CD4-positive, alpha-beta T cell treated with Interleukin-4 for 4 hours (primary cell): Measurements from ENCODE around the gene CDK12.

Source experiments
- DNase-seq: peaks from one replicate; pipeline ENCODE4 v3.0.0-alpha.2; 2020

CDK12 gene

GRCh38 chr17:39551879-39552278 is 90.6 kb downstream of the CDK12 start:
- no peak for DNase-seq

- no peak for DNase-seq
Measured at GRCh38 chr17:39553341-39553945, 92.2 kb downstream of the CDK12 start.

GRCh38 chr17:39555368-39555767 is 94.1 kb downstream of the CDK12 start:
- no peak for DNase-seq

- no peak for DNase-seq
Measured at GRCh38 chr17:39556423-39556822, 95.1 kb downstream of the CDK12 start.

GRCh38 chr17:39562395-39562794 is 101.1 kb downstream of the CDK12 start:
- DNase-seq: no peak

- DNase-seq: no peak
Measured at GRCh38 chr17:39562976-39563375, 101.7 kb downstream of the CDK12 start.

- DNase-seq: no peak
Measured at GRCh38 chr17:39563476-39563875, 102.2 kb downstream of the CDK12 start.

- DNase-seq: no peak
Measured at GRCh38 chr17:39564211-39564848, 103.0 kb downstream of the CDK12 start.

- no peak for DNase-seq
Measured at GRCh38 chr17:39566094-39566850, 105.0 kb downstream of the CDK12 start.

GRCh38 chr17:39568702-39569101 is 107.4 kb downstream of the CDK12 start:
- DNase-seq: no peak

GRCh38 chr17:39569126-39569525 is 107.8 kb downstream of the CDK12 start:
- no peak for DNase-seq

- DNase-seq: no peak
Measured at GRCh38 chr17:39572121-39572520, 110.8 kb downstream of the CDK12 start.

GRCh38 chr17:39573447-39574298 is 112.4 kb downstream of the CDK12 start:
- no peak for DNase-seq

GRCh38 chr17:39576187-39576586 is 114.9 kb downstream of the CDK12 start:
- no peak for DNase-seq

- DNase-seq: no peak
Measured at GRCh38 chr17:39578272-39578671, 117.0 kb downstream of the CDK12 start.

- DNase-seq: no peak
Measured at GRCh38 chr17:39579318-39580081, 118.2 kb downstream of the CDK12 start.

GRCh38 chr17:39580082-39580468 is 118.8 kb downstream of the CDK12 start:
- no peak for DNase-seq

- DNase-seq: no peak
Measured at GRCh38 chr17:39581071-39581758, 119.9 kb downstream of the CDK12 start.

- DNase-seq: no peak
Measured at GRCh38 chr17:39581759-39582085, 120.4 kb downstream of the CDK12 start.

- DNase-seq: no peak
Measured at GRCh38 chr17:39582658-39583057, 121.4 kb downstream of the CDK12 start.
